Measurements from ENCODE around the gene SGSM2. TPM values are rescaled to one million over a fixed set of nuclear protein-coding genes. Genes with fewer than 3 reads are reported as not detected.
A peak's percentile ranks its signal among the peaks of the same experiment; 100 is the strongest.

SGSM2 gene
- total and polyA plus RNA-seq, 2 of the 13 experiments (the other 11 are each of a cell fraction or from before 2014, with no cell fraction given), result 30.4 to 51.3 TPM

GRCh38 chr17:2412561-2413021, 75.3 kb downstream of the SGSM2 start:
- no peak for FAIRE-seq
- no peak overlapping the region for H3K27ac ChIP-seq (ENCODE audit: extremely low read length, insufficient read depth, low read length)
- no peaks in the 10 kb centered on the region for H3K9me3 ChIP-seq (ENCODE audit: low read length)
- POLR2A ChIA-PET, result interaction anchor here (1.4 to 1.8 kb wide), 2 partner anchors 11 to 14 kb away, joined by 3 to 5 read pairs; no protein-coding TSS in a partner anchor
- BruUV-seq (replicated peaks), result no TSS peak
- H3K4me2 ChIP-seq (ENCODE audit: low read depth, low read length), result no peak overlapping the region
- H2AFZ ChIP-seq (ENCODE audit: low read length), result no peak overlapping the region
- no peaks in the 10 kb centered on the region for H3K79me2 ChIP-seq (ENCODE audit: insufficient read depth, low read length)
- in situ Hi-C loops (cut with HindIII; ENCODE audit: extremely low pct_ligation_motif_present, low pct_unique_long_range_greater_than_20kb), result loop anchor here (5.0 kb wide), 1 partner anchor 35 kb away; no protein-coding TSS in a partner anchor
- CTCF ChIA-PET (ENCODE audit: low intra/inter-chr PET ratio, low total read pairs), result interaction anchor here (1.3 kb wide), 1 partner anchor 30 kb away, joined by 5 read pairs; no protein-coding TSS in a partner anchor
- peaks cover 3 to 15% of the 10 kb centered on the region in 2 experiments; a peak in 4 of 5 replicates for H3K36me3 ChIP-seq (replicated peaks in 1 of 2; ENCODE audit: control insufficient read depth in 1 of 2, insufficient read depth in 2 of 2, low read length in 2 of 2)
- intact Hi-C loops (cut with micrococcal nuclease; ENCODE audit: unreplicated experiment), result loop anchor here (1.0 kb wide), 1 partner anchor 30 kb away; no protein-coding TSS in a partner anchor
- peaks cover 7% of the 10 kb centered on the region; the same call in 1 of the 2 replicates for H3K4me1 ChIP-seq (ENCODE audit: insufficient read depth, low read length)
- H3K27me3 ChIP-seq (ENCODE audit: control insufficient read depth in 1 of 2, insufficient read depth in 2 of 2, low read length in 2 of 2), result no peaks in the 10 kb centered on the region
- WGBS (ENCODE audit: low lambda C conversion rate), result 86% methylated on average over 1 of the region's 2 CpGs
- no peaks in the 10 kb centered on the region; the same call in 1 of the 2 replicates for H4K20me1 ChIP-seq (ENCODE audit: insufficient read depth, low read length)
- ATAC-seq, result peak; percentile 82
- no peak overlapping the region for H3K4me3 ChIP-seq (replicated peaks in 1 of 3; ENCODE audit: insufficient read depth in 1 of 3, low read depth in 2 of 3, low read length in 3 of 3)
- no peak overlapping the region for H3K9ac ChIP-seq (ENCODE audit: insufficient read depth, low read depth, low read length)
- no peak for DNase-seq (ENCODE audit: low spot score)
- no peak for TF ChIP-seq SNRNP70 (IDR thresholded peaks at IDR 0.05; ENCODE audit: low read depth, low read length)
- TF ChIP-seq MLLT10 (CRISPR knock-in tag; IDR thresholded peaks at IDR 0.05), result no peak
- no peak for TF ChIP-seq SSRP1 (CRISPR knock-in tag; IDR thresholded peaks at IDR 0.05)
- TF ChIP-seq ATF7 (IDR thresholded peaks at IDR 0.05), result no peak
- no peak for TF ChIP-seq ATF7 (CRISPR knock-in tag; IDR thresholded peaks at IDR 0.05)
- TF ChIP-seq HMG20A (CRISPR knock-in tag; IDR thresholded peaks at IDR 0.05; ENCODE audit: borderline replicate concordance), result no peak
- no peak for TF ChIP-seq PHF5A (CRISPR knock-in tag; IDR thresholded peaks at IDR 0.05; ENCODE audit: low read depth, unreplicated experiment)
- no peak for TF ChIP-seq CENPX (CRISPR knock-in tag; IDR thresholded peaks at IDR 0.05)
- TF ChIP-seq, protein P1, sequence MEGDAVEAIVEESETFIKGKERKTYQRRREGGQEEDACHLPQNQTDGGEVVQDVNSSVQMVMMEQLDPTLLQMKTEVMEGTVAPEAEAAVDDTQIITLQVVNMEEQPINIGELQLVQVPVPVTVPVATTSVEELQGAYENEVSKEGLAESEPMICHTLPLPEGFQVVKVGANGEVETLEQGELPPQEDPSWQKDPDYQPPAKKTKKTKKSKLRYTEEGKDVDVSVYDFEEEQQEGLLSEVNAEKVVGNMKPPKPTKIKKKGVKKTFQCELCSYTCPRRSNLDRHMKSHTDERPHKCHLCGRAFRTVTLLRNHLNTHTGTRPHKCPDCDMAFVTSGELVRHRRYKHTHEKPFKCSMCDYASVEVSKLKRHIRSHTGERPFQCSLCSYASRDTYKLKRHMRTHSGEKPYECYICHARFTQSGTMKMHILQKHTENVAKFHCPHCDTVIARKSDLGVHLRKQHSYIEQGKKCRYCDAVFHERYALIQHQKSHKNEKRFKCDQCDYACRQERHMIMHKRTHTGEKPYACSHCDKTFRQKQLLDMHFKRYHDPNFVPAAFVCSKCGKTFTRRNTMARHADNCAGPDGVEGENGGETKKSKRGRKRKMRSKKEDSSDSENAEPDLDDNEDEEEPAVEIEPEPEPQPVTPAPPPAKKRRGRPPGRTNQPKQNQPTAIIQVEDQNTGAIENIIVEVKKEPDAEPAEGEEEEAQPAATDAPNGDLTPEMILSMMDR (CRISPR knock-in tag; IDR thresholded peaks at IDR 0.05), result peak; percentile 46
- TF ChIP-seq ZNF225 (CRISPR knock-in tag; IDR thresholded peaks at IDR 0.05), result no peak
- no peak for TF ChIP-seq ZNF569 (CRISPR knock-in tag; IDR thresholded peaks at IDR 0.05; ENCODE audit: borderline replicate concordance)
- peak; percentile 11; the same call in 1 of the 2 replicates for TF ChIP-seq ZNF687 (CRISPR knock-in tag; IDR thresholded peaks at IDR 0.05)
- no peak for TF ChIP-seq SMC3 (IDR thresholded peaks at IDR 0.05; ENCODE audit: low read length)
- no peak for TF ChIP-seq ASH2L (IDR thresholded peaks at IDR 0.05; ENCODE audit: insufficient read length, low read depth, low read length)
- TF ChIP-seq, protein P2, sequence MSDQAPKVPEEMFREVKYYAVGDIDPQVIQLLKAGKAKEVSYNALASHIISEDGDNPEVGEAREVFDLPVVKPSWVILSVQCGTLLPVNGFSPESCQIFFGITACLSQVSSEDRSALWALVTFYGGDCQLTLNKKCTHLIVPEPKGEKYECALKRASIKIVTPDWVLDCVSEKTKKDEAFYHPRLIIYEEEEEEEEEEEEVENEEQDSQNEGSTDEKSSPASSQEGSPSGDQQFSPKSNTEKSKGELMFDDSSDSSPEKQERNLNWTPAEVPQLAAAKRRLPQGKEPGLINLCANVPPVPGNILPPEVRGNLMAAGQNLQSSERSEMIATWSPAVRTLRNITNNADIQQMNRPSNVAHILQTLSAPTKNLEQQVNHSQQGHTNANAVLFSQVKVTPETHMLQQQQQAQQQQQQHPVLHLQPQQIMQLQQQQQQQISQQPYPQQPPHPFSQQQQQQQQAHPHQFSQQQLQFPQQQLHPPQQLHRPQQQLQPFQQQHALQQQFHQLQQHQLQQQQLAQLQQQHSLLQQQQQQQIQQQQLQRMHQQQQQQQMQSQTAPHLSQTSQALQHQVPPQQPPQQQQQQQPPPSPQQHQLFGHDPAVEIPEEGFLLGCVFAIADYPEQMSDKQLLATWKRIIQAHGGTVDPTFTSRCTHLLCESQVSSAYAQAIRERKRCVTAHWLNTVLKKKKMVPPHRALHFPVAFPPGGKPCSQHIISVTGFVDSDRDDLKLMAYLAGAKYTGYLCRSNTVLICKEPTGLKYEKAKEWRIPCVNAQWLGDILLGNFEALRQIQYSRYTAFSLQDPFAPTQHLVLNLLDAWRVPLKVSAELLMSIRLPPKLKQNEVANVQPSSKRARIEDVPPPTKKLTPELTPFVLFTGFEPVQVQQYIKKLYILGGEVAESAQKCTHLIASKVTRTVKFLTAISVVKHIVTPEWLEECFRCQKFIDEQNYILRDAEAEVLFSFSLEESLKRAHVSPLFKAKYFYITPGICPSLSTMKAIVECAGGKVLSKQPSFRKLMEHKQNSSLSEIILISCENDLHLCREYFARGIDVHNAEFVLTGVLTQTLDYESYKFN (CRISPR knock-in tag; conservative IDR thresholded peaks at IDR 0.05), result no peak
- TF ChIP-seq KLF12 (CRISPR knock-in tag; IDR thresholded peaks at IDR 0.05; ENCODE audit: borderline replicate concordance), result no peak

All from HepG2 (cell line).